ENCODE measurements around the gene EFCAB6. TPM values are rescaled to one million over a fixed set of nuclear protein-coding genes. Genes with fewer than 3 reads are reported as not detected.

Gene EFCAB6
- polyA plus RNA-seq, 3 donors, result not detected

GRCh38 chr22:43515411-43515810, 296.7 kb downstream of the EFCAB6 start:
- no peak for TF ChIP-seq CTCF (IDR thresholded peaks at IDR 0.05)

GRCh38 chr22:43514476-43515157, 297.5 kb downstream of the EFCAB6 start:
- TF ChIP-seq CTCF (IDR thresholded peaks at IDR 0.05), result no peak
- Mint-ChIP-seq H3K9me3 (peaks cover 0 to 2% (median 0%) of the 10 kb centered on the region in 7 donors), H3K36me3 (no peaks in the 10 kb centered on the region), H3K27me3 (ENCODE audit: low read depth in 3 of 3) (peaks cover 1 to 3% (median 2%) of the 10 kb centered on the region in 3 donors), H3K27ac (peak overlapping the region in 1 of 7 donors; percentile 18), H3K4me1 (no peaks in the 10 kb centered on the region), H3K4me3 (no peak overlapping the region)
- Histone ChIP-seq H3K27me3 (ENCODE audit: control insufficient read depth in 2 of 2, insufficient read depth in 2 of 2, low read length in 2 of 2) (no peaks in the 10 kb centered on the region), H3K4me1 (ENCODE audit: control insufficient read depth in 1 of 2, insufficient read depth in 2 of 2, low read length in 2 of 2) (no peaks in the 10 kb centered on the region), H3K36me3 (replicated peaks in 1 of 2; ENCODE audit: control insufficient read depth in 1 of 2, insufficient read depth in 2 of 2, low read length in 2 of 2) (no peaks in the 10 kb centered on the region), H3K9ac (ENCODE audit: insufficient read depth, low read length, poor library complexity, severe bottlenecking) (no peak overlapping the region), H3K27ac (ENCODE audit: low read depth in 1 of 2, low read length in 2 of 2) (no peak overlapping the region), H2AFZ (ENCODE audit: insufficient read depth, low read depth, low read length, poor library complexity, severe bottlenecking) (no peak overlapping the region), H3K79me2 (ENCODE audit: insufficient read depth, low read length) (no peaks in the 10 kb centered on the region), H4K20me1 (ENCODE audit: insufficient read depth, low read length) (no peaks in the 10 kb centered on the region), H3K4me2 (replicated peaks; ENCODE audit: extremely low read depth, low read length, poor library complexity, severe bottlenecking) (no peak overlapping the region), H3K4me3 (replicated peaks in 1 of 3; ENCODE audit: low read depth in 2 of 3, low read length in 3 of 3) (no peak overlapping the region), H3K9me3 (replicated peaks in 1 of 2; ENCODE audit: control insufficient read depth in 1 of 2, insufficient read depth in 1 of 2, low read length in 2 of 2) (no peaks in the 10 kb centered on the region)
- intact Hi-C loops (cut with micrococcal nuclease), result no loop called here
- no peak for DNase-seq
- 85% methylated on average over 27 of the region's 31 CpGs for WGBS (ENCODE audit: insufficient coverage)

More at GRCh38 chr22:43515411-43515810, 296.7 kb downstream of the EFCAB6 start:
- Histone ChIP-seq H3K9ac (ENCODE audit: insufficient read depth, low read length, poor library complexity, severe bottlenecking) (no peak overlapping the region), H3K27ac (ENCODE audit: low read depth in 1 of 2, low read length in 2 of 2) (no peak overlapping the region), H3K36me3 (replicated peaks in 1 of 2; ENCODE audit: control insufficient read depth in 1 of 2, insufficient read depth in 2 of 2, low read length in 2 of 2) (no peaks in the 10 kb centered on the region), H3K27me3 (ENCODE audit: control insufficient read depth in 2 of 2, insufficient read depth in 2 of 2, low read length in 2 of 2) (no peaks in the 10 kb centered on the region), H2AFZ (ENCODE audit: insufficient read depth, low read depth, low read length, poor library complexity, severe bottlenecking) (no peak overlapping the region), H3K79me2 (ENCODE audit: insufficient read depth, low read length) (no peaks in the 10 kb centered on the region), H4K20me1 (ENCODE audit: insufficient read depth, low read length) (no peaks in the 10 kb centered on the region), H3K4me3 (replicated peaks in 1 of 3; ENCODE audit: low read depth in 2 of 3, low read length in 3 of 3) (no peak overlapping the region), H3K4me1 (ENCODE audit: control insufficient read depth in 1 of 2, insufficient read depth in 2 of 2, low read length in 2 of 2) (no peaks in the 10 kb centered on the region), H3K9me3 (replicated peaks in 1 of 2; ENCODE audit: control insufficient read depth in 1 of 2, insufficient read depth in 1 of 2, low read length in 2 of 2) (no peaks in the 10 kb centered on the region), H3K4me2 (replicated peaks; ENCODE audit: extremely low read depth, low read length, poor library complexity, severe bottlenecking) (no peak overlapping the region)
- 82% methylated on average over 7 of the region's 8 CpGs for WGBS (ENCODE audit: insufficient coverage)
- DNase-seq, result no peak
- Mint-ChIP-seq H3K27ac (no peak overlapping the region), H3K36me3 (no peaks in the 10 kb centered on the region), H3K9me3 (peaks cover 0 to 2% (median 0%) of the 10 kb centered on the region in 7 donors), H3K4me1 (no peaks in the 10 kb centered on the region), H3K4me3 (no peak overlapping the region), H3K27me3 (ENCODE audit: low read depth in 3 of 3) (peaks cover 0 to 4% (median 4%) of the 10 kb centered on the region in 3 donors)
- intact Hi-C loops (cut with micrococcal nuclease), result no loop called here

Data from CD14-positive monocyte (primary cell).